Measurements from ENCODE around the gene TLE2.

TLE2 gene

DNA sequence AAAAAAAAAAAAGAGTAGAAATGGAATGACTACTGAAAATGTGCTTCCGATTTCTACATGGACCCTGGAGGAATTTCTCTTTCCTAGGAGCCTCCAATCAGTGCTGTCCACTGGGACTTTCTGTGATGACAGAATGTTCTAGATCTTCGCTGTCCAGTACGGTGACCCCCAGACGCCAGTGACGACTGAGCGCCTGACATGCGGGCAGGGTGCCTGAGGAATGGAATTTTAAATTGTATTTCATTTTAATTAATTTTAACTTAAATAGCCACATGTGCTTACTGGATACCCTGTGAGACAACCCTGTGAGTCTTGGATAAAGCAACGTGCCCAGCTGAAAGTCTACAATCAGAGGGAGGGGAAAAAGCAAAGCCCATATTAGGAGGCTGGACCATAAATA is 55.9 kb downstream of the TLE2 start:
- Histone ChIP-seq H3K23ac (ENCODE audit: low read depth, low read length, poor library complexity) (no peak overlapping the region), H3K18ac (ENCODE audit: low read length) (no peak overlapping the region), H2AFZ (ENCODE audit: low read length) (no peak overlapping the region), H3K4me1 (ENCODE audit: control insufficient read depth in 2 of 2, insufficient read depth in 1 of 2, low read depth in 1 of 2, low read length in 2 of 2) (peaks cover 12 to 24% of the 10 kb centered on the region in 2 donors), H2BK15ac (ENCODE audit: low read length) (no peak overlapping the region), H3K4me3 (ENCODE audit: low read length in 2 of 2) (no peak overlapping the region), H3K36me3 (replicated peaks in 1 of 2; ENCODE audit: control insufficient read depth in 2 of 2, insufficient read depth in 2 of 2, low read length in 2 of 2) (no peaks in the 10 kb centered on the region), H2BK12ac (ENCODE audit: low read length) (no peak overlapping the region), H4K91ac (ENCODE audit: low read depth, low read length, poor library complexity) (no peak overlapping the region), H2BK5ac (ENCODE audit: low read length) (no peak overlapping the region), H4K8ac (ENCODE audit: low read depth, low read length) (no peak overlapping the region), H3K27ac (replicated peaks; ENCODE audit: low read length) (no peak overlapping the region), H3K4me2 (ENCODE audit: insufficient read depth, low read length, poor library complexity, severe bottlenecking) (no peak overlapping the region), H2AK5ac (ENCODE audit: low read depth, low read length) (no peak overlapping the region), H3K4ac (ENCODE audit: low read length) (no peak overlapping the region), H2BK120ac (ENCODE audit: low read depth, low read length) (no peak overlapping the region), H3K27me3 (ENCODE audit: control insufficient read depth in 3 of 3, insufficient read depth in 3 of 3, low read depth in 1 of 3, low read length in 3 of 3) (peaks cover 3 to 30% (median 23%) of the 10 kb centered on the region in 3 experiments), H3K14ac (ENCODE audit: low read length) (no peak overlapping the region), H3K9ac (ENCODE audit: low read depth, low read length, poor library complexity) (no peak overlapping the region), H3K9me3 (replicated peaks in 1 of 2; ENCODE audit: control insufficient read depth in 2 of 2, insufficient read depth in 1 of 2, low read depth in 1 of 2, low read length in 2 of 2) (no peaks in the 10 kb centered on the region), H3K79me1 (ENCODE audit: low read depth, low read length) (peaks cover 3% of the 10 kb centered on the region)
- no peak for DNase-seq (ENCODE audit: low spot score)
- no CpG with 5 or more reads among the region's 8 CpGs for WGBS, 2 donors (ENCODE audit: extremely low coverage in 2 of 2, insufficient read length in 2 of 2, insufficient replicate concordance in 1 of 2)

DNA sequence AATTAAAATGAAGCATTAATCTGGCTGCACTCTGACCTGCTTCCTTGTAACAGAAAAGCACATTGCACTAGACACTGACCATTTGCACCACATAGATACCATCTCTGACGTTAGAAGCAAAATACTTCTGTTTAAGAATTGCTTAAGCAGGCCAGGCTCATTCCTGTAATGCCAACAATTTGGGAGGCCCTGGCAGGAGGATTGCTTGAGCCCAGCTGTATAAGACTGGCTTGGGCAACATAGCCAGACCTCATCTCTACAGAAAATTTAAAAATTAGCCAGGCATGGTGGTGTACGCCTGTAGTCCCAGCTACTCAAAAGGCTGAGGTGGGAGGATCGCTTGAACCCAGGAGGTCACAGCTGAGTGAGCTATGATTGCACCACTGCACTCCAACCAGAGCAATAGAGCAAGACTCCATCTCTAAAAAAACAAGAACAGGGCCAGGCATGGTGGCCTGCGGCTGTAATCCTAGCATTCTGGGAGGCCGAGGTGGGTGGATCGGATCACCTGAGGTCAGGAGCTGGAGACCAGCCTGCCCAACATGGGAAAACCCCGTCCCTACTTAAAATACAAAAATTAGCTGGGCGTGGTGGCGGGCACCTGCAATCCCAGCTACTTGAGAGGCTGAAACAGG is 58.8 kb downstream of the TLE2 start:
- H2BK12ac ChIP-seq (ENCODE audit: low read length) = no peak overlapping the region
- no peak overlapping the region for H2BK120ac ChIP-seq (ENCODE audit: low read depth, low read length)
- no peak overlapping the region for H4K91ac ChIP-seq (ENCODE audit: low read depth, low read length, poor library complexity)
- H2BK15ac ChIP-seq (ENCODE audit: low read length) = no peak overlapping the region
- WGBS, 2 donors (ENCODE audit: extremely low coverage in 2 of 2, insufficient read length in 2 of 2, insufficient replicate concordance in 1 of 2) = no CpG with 5 or more reads among the region's 9 CpGs
- H3K79me1 ChIP-seq (ENCODE audit: low read depth, low read length) = peaks cover 3% of the 10 kb centered on the region
- H3K14ac ChIP-seq (ENCODE audit: low read length) = no peak overlapping the region
- H3K27me3 ChIP-seq (ENCODE audit: control insufficient read depth in 3 of 3, insufficient read depth in 3 of 3, low read depth in 1 of 3, low read length in 3 of 3) = peaks cover 0 to 10% (median 10%) of the 10 kb centered on the region in 3 experiments
- no peak overlapping the region for H3K23ac ChIP-seq (ENCODE audit: low read depth, low read length, poor library complexity)
- no peak overlapping the region for H4K8ac ChIP-seq (ENCODE audit: low read depth, low read length)
- H3K4me1 ChIP-seq (ENCODE audit: control insufficient read depth in 2 of 2, insufficient read depth in 1 of 2, low read depth in 1 of 2, low read length in 2 of 2) = peaks cover 0 to 8% of the 10 kb centered on the region in 2 donors
- no peak overlapping the region for H3K18ac ChIP-seq (ENCODE audit: low read length)
- no peak overlapping the region for H3K9ac ChIP-seq (ENCODE audit: low read depth, low read length, poor library complexity)
- H3K4me3 ChIP-seq (ENCODE audit: low read length in 2 of 2) = no peak overlapping the region
- H2AK5ac ChIP-seq (ENCODE audit: low read depth, low read length) = no peak overlapping the region
- H3K4ac ChIP-seq (ENCODE audit: low read length) = no peak overlapping the region
- H2BK5ac ChIP-seq (ENCODE audit: low read length) = no peak overlapping the region
- no peak overlapping the region for H3K27ac ChIP-seq (replicated peaks; ENCODE audit: low read length)
- H2AFZ ChIP-seq (ENCODE audit: low read length) = no peak overlapping the region
- no peak for DNase-seq (ENCODE audit: low spot score)
- no peaks in the 10 kb centered on the region for H3K9me3 ChIP-seq (replicated peaks in 1 of 2; ENCODE audit: control insufficient read depth in 2 of 2, insufficient read depth in 1 of 2, low read depth in 1 of 2, low read length in 2 of 2)
- H3K36me3 ChIP-seq (replicated peaks in 1 of 2; ENCODE audit: control insufficient read depth in 2 of 2, insufficient read depth in 2 of 2, low read length in 2 of 2) = no peaks in the 10 kb centered on the region
- H3K4me2 ChIP-seq (ENCODE audit: insufficient read depth, low read length, poor library complexity, severe bottlenecking) = no peak overlapping the region

DNA sequence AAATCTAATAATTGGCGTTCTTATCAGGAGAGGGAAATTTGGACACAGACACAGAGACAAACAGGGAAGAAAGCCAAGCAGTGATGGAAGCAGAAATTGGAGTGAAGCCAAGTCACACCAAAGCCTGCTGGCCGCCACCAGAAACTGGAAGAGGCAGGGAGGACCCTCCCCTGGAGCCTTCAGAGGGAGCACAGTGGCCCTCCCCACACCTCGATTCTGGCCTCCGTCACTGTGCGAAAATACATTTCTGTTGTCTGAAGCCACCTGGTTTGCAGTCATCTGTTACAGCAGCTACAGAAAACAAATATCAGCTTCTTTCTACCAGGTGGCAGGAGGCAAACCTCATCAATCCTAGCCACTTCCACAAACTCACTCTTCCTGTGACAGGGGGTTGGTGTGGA is 60.0 kb downstream of the TLE2 start:
- no peak overlapping the region for H2BK5ac ChIP-seq (ENCODE audit: low read length)
- WGBS, 2 donors (ENCODE audit: extremely low coverage in 2 of 2, insufficient read length in 2 of 2, insufficient replicate concordance in 1 of 2) = no CpG with 5 or more reads among the region's 5 CpGs
- no peak overlapping the region for H3K9ac ChIP-seq (ENCODE audit: low read depth, low read length, poor library complexity)
- H3K4ac ChIP-seq (ENCODE audit: low read length) = no peak overlapping the region
- no peak overlapping the region for H3K4me2 ChIP-seq (ENCODE audit: insufficient read depth, low read length, poor library complexity, severe bottlenecking)
- H3K27ac ChIP-seq (replicated peaks; ENCODE audit: low read length) = no peak overlapping the region
- H3K14ac ChIP-seq (ENCODE audit: low read length) = no peak overlapping the region
- H3K4me3 ChIP-seq (ENCODE audit: low read length in 2 of 2) = no peak overlapping the region
- peaks cover 0 to 5% (median 0%) of the 10 kb centered on the region in 3 experiments for H3K27me3 ChIP-seq (ENCODE audit: control insufficient read depth in 3 of 3, insufficient read depth in 3 of 3, low read depth in 1 of 3, low read length in 3 of 3)
- no peak overlapping the region for H2BK120ac ChIP-seq (ENCODE audit: low read depth, low read length)
- no peak overlapping the region for H4K8ac ChIP-seq (ENCODE audit: low read depth, low read length)
- H4K91ac ChIP-seq (ENCODE audit: low read depth, low read length, poor library complexity) = peak overlapping the region; percentile 64
- no peak overlapping the region for H2AK5ac ChIP-seq (ENCODE audit: low read depth, low read length)
- no peak overlapping the region for H3K23ac ChIP-seq (ENCODE audit: low read depth, low read length, poor library complexity)
- no peak overlapping the region for H2BK15ac ChIP-seq (ENCODE audit: low read length)
- no peak overlapping the region for H2AFZ ChIP-seq (ENCODE audit: low read length)
- no peak overlapping the region for H2BK12ac ChIP-seq (ENCODE audit: low read length)
- H3K79me1 ChIP-seq (ENCODE audit: low read depth, low read length) = peaks cover 3% of the 10 kb centered on the region
- H3K18ac ChIP-seq (ENCODE audit: low read length) = no peak overlapping the region
- DNase-seq (ENCODE audit: low spot score) = no peak
- no peaks in the 10 kb centered on the region for H3K9me3 ChIP-seq (replicated peaks in 1 of 2; ENCODE audit: control insufficient read depth in 2 of 2, insufficient read depth in 1 of 2, low read depth in 1 of 2, low read length in 2 of 2)
- peaks cover 0 to 4% of the 10 kb centered on the region in 2 donors for H3K4me1 ChIP-seq (ENCODE audit: control insufficient read depth in 2 of 2, insufficient read depth in 1 of 2, low read depth in 1 of 2, low read length in 2 of 2)
- H3K36me3 ChIP-seq (replicated peaks in 1 of 2; ENCODE audit: control insufficient read depth in 2 of 2, insufficient read depth in 2 of 2, low read length in 2 of 2) = no peaks in the 10 kb centered on the region

DNA sequence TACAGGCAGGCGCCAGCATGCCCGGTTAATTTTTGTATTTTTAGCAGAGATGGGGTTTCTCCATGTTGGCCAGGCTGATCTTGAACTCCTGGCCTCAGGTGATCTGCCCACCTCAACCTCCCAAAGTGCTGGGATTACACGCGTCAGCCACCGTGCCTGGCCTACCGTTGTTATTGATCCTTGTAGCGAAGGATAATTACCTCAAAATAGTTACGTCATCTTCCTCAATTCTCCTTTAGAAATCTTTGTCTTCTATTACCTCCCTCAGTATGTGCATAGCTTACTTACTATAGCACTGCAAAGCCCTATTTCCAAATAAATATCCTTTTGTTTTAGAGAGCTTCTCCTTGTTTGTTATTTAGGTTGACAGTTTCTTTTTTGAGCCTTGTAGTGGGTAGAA is 61.1 kb downstream of the TLE2 start:
- Histone ChIP-seq H3K9ac (ENCODE audit: low read depth, low read length, poor library complexity) (no peak overlapping the region), H3K27ac (replicated peaks; ENCODE audit: low read length) (no peak overlapping the region), H3K23ac (ENCODE audit: low read depth, low read length, poor library complexity) (no peak overlapping the region), H3K18ac (ENCODE audit: low read length) (no peak overlapping the region), H3K36me3 (replicated peaks in 1 of 2; ENCODE audit: control insufficient read depth in 2 of 2, insufficient read depth in 2 of 2, low read length in 2 of 2) (no peaks in the 10 kb centered on the region), H3K4me2 (ENCODE audit: insufficient read depth, low read length, poor library complexity, severe bottlenecking) (no peak overlapping the region), H3K4me1 (ENCODE audit: control insufficient read depth in 2 of 2, insufficient read depth in 1 of 2, low read depth in 1 of 2, low read length in 2 of 2) (peaks cover 0 to 4% of the 10 kb centered on the region in 2 donors), H3K9me3 (replicated peaks in 1 of 2; ENCODE audit: control insufficient read depth in 2 of 2, insufficient read depth in 1 of 2, low read depth in 1 of 2, low read length in 2 of 2) (no peaks in the 10 kb centered on the region), H2BK5ac (ENCODE audit: low read length) (no peak overlapping the region), H3K4me3 (ENCODE audit: low read length in 2 of 2) (no peak overlapping the region), H3K79me1 (ENCODE audit: low read depth, low read length) (peaks cover 3% of the 10 kb centered on the region), H2BK12ac (ENCODE audit: low read length) (no peak overlapping the region), H4K91ac (ENCODE audit: low read depth, low read length, poor library complexity) (no peak overlapping the region), H3K27me3 (ENCODE audit: control insufficient read depth in 3 of 3, insufficient read depth in 3 of 3, low read depth in 1 of 3, low read length in 3 of 3) (no peaks in the 10 kb centered on the region), H2AFZ (ENCODE audit: low read length) (no peak overlapping the region), H4K8ac (ENCODE audit: low read depth, low read length) (no peak overlapping the region), H3K4ac (ENCODE audit: low read length) (no peak overlapping the region), H2BK120ac (ENCODE audit: low read depth, low read length) (no peak overlapping the region), H2AK5ac (ENCODE audit: low read depth, low read length) (no peak overlapping the region), H2BK15ac (ENCODE audit: low read length) (no peak overlapping the region), H3K14ac (ENCODE audit: low read length) (no peak overlapping the region)
- WGBS, 2 donors (ENCODE audit: extremely low coverage in 2 of 2, insufficient read length in 2 of 2, insufficient replicate concordance in 1 of 2) = no CpG with 5 or more reads among the region's 8 CpGs
- no peak for DNase-seq (ENCODE audit: low spot score)

Data from neuronal stem cell (in vitro differentiated cells).